Stimulated activated CD8-positive, alpha-beta memory T cell treated with anti-CD3 and anti-CD28 coated beads, Interleukin-12 subunit alpha, Interleukin-12 subunit beta, amount 100 ng/mL, for 1 hour (primary cell): ENCODE measurements around the gene FAM210A.
"Not testable (repeated sequence)": the region's sequence is repeated elsewhere in the genome, so short reads cannot be mapped to it uniquely, and the experiment has no call there.

ENCODE experiments used
- DNase-seq: peaks from one replicate; pipeline ENCODE4 v3.0.0-alpha.2; 2020; ENCODE audit warnings: low read depth

The FAM210A gene

GRCh38 chr18:13703899-13704298 is 22.5 kb downstream of the FAM210A start:
- DNase-seq = no peak

DNA sequence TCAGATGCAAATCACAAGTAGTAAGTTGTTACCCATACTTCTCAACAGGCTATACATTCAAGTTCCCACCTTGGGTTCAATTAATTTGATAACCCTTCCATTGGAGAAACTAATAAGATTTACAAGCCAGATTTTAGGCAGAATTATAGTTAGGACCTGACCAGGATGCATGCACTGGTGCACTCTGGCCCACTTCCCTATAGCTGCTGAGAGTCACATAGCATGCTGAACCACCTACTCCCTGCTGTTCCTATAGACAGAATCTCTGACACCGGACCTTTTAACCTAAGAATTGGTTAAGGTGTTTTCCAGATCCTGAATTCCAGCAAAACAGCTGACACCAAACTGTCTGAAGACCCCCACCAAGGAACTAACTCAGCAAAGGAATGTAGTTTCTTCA is 26.2 kb downstream of the FAM210A start:
- no peak for DNase-seq

GRCh38 chr18:13696961-13697360 is 29.4 kb downstream of the FAM210A start:
- DNase-seq = no peak

GRCh38 chr18:13695337-13695736 is 31.0 kb downstream of the FAM210A start:
- DNase-seq = not testable (repeated sequence)

- not testable (repeated sequence) for DNase-seq
Measured at GRCh38 chr18:13690060-13690459, 36.3 kb downstream of the FAM210A start.

GRCh38 chr18:13688191-13689136 is 37.9 kb downstream of the FAM210A start:
- DNase-seq = no peak

DNA sequence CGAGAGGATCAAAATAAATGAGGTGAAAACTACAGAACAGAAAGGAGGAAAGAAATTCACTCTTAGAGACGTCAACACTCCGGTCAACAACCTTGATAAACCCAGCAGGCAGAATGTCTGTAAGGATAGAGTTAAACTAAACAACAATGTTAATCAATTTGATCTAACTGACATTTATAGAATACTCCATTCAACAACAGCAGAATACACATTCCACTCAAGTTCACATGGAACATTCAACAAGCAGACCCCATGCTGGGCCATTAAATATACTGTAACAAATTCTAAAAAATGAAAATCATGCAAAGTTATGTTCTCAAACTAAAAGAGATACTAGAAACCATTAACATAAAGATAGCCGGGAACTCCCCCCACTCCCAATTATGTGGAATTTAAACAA is 41.8 kb downstream of the FAM210A start:
- DNase-seq = no peak

DNA sequence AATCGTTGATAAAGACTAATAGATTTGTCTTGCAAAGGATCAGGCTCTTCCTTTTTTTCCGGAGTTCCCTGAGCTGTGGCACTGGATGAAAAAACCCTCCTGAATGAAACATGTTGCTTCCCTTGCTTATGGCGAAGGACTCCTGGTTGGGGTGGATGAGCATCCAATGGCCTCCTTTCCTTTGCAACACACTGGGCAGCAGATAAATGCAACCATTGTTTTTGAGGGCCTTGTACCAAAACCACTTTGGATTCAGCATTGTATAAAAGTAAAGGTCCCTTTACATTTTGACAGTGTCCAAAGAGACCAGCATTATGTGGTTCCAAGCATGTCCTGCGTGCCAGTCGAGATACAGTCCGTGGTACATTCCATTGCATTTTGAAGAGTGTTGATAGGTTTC is 44.7 kb downstream of the FAM210A start:
- no peak for DNase-seq

- DNase-seq = no peak
Measured at GRCh38 chr18:13680612-13681011, 45.7 kb downstream of the FAM210A start.

- DNase-seq = not testable (repeated sequence)
Measured at GRCh38 chr18:13677350-13677749, 49.0 kb downstream of the FAM210A start.

DNA sequence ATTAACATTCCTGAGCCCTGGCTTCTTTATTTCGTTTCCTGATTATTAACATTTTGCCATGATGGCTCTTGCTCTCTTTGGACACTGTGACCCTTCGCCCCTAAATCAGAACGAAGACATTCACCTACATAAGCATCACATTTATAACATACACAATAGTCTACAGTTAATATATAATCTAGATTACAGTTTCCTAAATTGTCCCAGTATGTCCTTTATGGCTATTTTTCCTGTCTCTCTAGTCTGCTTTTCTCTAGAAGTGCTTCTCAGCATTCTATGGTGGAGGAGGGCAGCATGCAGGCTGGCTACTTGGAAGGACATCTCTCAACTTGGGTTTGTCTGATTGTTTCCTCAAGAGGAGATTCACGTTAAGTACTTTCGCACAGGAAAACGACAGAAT is 49.9 kb downstream of the FAM210A start:
- DNase-seq = no peak

- no peak for DNase-seq
Measured at GRCh38 chr18:13672657-13673056, 53.7 kb downstream of the FAM210A start.

DNA sequence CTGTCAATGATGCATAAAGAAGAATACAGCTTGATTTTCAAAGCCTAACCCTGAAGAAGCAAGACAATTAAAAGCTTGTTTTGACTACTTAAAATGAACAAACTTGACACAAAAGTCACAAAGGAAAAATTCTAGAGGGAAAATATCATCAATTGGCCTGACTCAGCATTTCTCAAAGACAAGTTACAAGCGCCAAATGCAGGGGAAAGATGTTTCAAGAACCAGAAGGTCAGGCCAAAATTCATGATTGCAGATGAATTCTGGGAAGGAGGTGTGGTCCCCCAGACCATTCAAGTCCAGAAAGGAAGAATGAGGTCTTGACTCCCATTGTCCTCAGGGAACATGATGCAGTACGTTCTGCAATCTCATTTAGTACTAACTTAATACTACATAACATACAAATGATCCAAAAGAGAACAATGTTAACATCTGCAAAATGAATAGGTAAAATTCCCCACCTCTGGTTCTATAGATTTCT is 64.5 kb downstream of the FAM210A start:
- DNase-seq = no peak

GRCh38 chr18:13661051-13661778 is 65.1 kb downstream of the FAM210A start:
- no peak for DNase-seq

DNA sequence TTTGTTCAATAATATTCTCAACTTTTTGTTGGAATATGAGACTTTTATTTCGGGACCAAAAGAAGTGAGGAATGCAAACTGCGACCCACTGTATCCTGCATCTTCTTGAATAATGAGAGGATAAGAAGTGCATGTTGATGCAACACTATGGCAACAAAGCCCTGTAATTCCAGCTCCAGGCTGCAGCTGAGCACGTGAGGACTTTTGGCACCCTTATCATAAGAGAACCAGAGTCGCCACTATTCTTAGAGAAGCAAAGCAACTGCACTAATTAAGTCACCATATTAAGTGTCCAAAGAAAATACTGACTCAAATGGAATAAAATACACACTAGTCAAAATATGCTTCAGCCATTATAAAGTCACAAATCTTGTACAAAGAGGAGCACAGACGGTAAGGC is 65.8 kb downstream of the FAM210A start:
- DNase-seq = no peak

DNA sequence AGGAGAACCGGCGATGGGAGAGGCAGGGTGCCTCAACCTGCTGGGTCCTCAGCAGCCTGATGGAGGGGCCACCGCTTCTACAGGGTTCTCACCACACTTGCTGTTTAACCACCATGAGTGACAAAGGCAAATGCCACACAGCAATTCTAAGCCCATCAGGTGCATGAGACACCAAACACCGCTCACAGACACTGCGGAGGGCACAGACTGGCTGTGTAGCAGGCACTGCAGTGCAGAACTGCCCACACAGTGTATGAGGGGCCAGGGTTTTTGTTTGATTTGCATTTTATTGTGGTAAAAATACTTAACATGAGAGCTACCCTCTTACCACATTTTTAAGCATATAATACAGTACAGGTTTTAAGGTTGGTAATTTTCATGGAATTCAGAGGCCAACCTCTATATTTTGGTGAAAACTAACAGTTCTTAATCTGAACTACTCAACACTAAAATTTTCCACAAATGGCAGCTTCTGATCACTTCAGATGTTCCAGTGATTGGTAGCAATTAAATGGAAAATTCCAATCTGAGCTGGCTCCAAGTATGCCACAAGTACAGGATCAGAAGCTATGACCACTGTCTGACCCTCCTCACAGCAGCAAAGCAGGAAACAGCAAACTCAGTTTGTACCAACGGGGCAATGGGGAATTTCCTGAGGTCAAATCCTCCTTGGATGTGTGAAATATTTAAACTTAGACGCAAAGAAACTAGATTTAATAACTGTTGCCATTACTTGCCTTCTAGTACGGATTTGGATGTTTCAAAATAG is 67.7 kb downstream of the FAM210A start:
- no peak for DNase-seq

- DNase-seq = no peak
Measured at GRCh38 chr18:13657974-13658373, 68.4 kb downstream of the FAM210A start.

GRCh38 chr18:13653746-13654433 is 72.5 kb downstream of the FAM210A start:
- DNase-seq = no peak

DNA sequence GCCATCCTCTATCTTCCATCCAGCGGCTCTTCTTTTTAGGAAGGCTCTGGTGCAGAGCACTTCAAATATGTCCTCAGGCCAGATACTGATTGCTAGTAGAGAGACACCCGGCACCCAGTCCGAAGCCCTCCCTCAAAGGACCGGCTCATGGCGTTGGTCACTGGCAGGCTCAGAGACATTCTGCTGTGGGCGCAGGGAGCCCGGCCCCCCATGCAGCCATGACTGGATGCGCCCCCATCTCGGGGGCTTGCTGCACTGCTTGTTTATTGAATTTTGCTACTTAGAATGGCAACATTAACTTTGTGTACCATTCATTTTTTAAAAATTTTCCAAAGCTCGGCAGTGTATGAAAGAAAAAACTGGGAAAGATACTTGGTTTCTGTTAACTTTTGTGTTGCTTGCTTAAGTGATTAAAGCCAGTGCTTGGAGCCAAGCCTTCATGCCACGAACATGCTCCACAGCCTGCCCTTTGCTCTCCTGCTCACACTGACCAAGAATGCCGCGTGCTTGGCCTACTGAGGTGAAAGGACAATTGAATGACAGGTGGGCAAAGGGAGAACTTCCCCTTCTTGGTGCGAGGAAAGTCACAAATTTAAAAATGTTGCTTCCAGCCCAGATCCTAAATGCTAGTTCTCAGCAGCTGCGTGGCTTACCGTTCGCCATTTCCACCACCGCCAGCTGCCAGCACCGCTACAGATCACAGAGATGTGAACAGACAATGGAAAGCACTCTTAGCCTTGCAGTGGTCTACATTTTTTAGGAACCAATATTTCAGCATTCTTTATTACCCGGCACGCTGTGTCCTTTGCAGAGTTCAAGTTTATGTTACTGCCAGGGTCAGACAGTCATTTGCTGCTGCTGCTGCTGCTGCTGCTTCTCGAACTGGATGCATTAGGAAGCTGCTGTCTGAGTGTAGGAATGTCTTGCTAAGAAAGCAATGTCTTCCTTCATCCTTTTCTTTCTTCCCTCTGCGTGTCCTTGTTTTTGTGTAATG is 76.7 kb downstream of the FAM210A start:
- no peak for DNase-seq

DNA sequence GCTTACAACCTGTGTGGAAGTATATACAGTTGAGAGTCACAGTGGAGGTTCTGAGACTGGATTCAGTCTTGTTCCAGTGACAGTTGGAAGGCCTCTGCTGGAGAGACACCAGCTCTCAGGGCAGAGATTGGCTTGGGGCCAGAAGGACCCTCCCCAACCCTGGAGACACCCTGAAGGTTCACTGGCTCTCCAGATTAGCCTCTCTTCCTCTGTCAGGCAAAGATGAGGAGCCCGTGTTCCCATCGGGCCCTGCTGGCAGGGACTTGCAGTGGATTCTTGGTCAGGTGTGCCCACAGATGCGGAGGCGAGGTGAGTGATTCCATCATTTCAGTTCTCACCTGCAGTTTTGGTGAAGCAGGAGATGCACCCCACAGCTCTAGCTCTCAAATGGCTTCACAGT is 78.6 kb downstream of the FAM210A start:
- DNase-seq = no peak
